Measurements from ENCODE around the gene ADGRF5. TPM values are rescaled to one million over a fixed set of nuclear protein-coding genes. Genes with fewer than 3 reads are reported as not detected.

The ADGRF5 gene
- total and polyA plus RNA-seq, 8 donors, result 116 to 357 (median 151) TPM

DNA sequence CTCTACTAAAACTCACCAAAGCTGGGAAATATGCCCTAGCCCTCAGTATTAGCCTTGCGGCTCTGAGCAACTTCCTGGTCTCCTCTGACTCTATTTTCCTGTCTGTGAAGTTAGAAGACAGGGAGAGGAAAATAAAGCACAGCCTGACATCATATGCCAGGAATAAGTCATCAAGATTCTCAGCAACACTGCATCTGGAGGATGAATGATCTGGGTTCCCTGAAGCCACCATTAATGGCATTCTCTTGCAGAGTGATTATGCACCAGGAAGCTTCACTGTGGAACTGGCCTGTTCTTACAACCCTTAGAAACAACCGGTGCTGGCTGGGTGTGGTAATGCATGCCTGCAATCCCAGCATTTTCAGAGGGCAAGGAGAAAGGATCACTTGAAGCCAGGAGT, 12.4 kb downstream of the ADGRF5 start:
- intact Hi-C loops (cut with DNase I), result no loop called here
- Histone ChIP-seq H3K4me3 (no peak overlapping the region), H3K27me3 (no peaks in the 10 kb centered on the region), H3K36me3 (peaks cover 0 to 9% of the 10 kb centered on the region in 2 donors), H3K27ac (peak overlapping the region; percentile 10 to 42), H3K9me3 (no peaks in the 10 kb centered on the region), H3K4me1 (peaks cover 14 to 34% of the 10 kb centered on the region in 2 donors)
- ATAC-seq (peak; percentile 51), DNase-seq (no peak)
- TF ChIP-seq, protein P1, sequence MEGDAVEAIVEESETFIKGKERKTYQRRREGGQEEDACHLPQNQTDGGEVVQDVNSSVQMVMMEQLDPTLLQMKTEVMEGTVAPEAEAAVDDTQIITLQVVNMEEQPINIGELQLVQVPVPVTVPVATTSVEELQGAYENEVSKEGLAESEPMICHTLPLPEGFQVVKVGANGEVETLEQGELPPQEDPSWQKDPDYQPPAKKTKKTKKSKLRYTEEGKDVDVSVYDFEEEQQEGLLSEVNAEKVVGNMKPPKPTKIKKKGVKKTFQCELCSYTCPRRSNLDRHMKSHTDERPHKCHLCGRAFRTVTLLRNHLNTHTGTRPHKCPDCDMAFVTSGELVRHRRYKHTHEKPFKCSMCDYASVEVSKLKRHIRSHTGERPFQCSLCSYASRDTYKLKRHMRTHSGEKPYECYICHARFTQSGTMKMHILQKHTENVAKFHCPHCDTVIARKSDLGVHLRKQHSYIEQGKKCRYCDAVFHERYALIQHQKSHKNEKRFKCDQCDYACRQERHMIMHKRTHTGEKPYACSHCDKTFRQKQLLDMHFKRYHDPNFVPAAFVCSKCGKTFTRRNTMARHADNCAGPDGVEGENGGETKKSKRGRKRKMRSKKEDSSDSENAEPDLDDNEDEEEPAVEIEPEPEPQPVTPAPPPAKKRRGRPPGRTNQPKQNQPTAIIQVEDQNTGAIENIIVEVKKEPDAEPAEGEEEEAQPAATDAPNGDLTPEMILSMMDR (IDR thresholded peaks at IDR 0.05), result no peak

- intact Hi-C loops (cut with DNase I), result no loop called here
- Histone ChIP-seq H3K9me3 (no peaks in the 10 kb centered on the region), H3K27me3 (no peaks in the 10 kb centered on the region), H3K4me3 (no peak overlapping the region), H3K36me3 (peaks cover 0 to 9% of the 10 kb centered on the region in 2 donors), H3K4me1 (peaks cover 23 to 51% of the 10 kb centered on the region in 2 donors), H3K27ac (peak overlapping the region in 1 of 2 donors; percentile 5)
- DNase-seq, result no peak
- ATAC-seq, result no peak
- TF ChIP-seq, protein P1 (IDR thresholded peaks at IDR 0.05), result no peak
These were observed 15.0 kb downstream of the ADGRF5 start for GRCh38 chr6:46906776-46907175.

- H3K27me3 ChIP-seq, result no peaks in the 10 kb centered on the region
- intact Hi-C loops (cut with DNase I), result no loop called here
- H3K36me3 ChIP-seq, result peaks cover 0 to 15% of the 10 kb centered on the region in 2 donors
- no peak overlapping the region for H3K4me3 ChIP-seq
- TF ChIP-seq, protein P1 (IDR thresholded peaks at IDR 0.05), result no peak
- H3K9me3 ChIP-seq, result no peaks in the 10 kb centered on the region
- peaks cover 37 to 56% of the 10 kb centered on the region in 2 donors for H3K4me1 ChIP-seq
- DNase-seq, result no peak
- no peak for ATAC-seq
- peak overlapping the region in 1 of 2 donors; percentile 19 for H3K27ac ChIP-seq
These were observed 17.6 kb downstream of the ADGRF5 start for GRCh38 chr6:46904117-46904516.

GRCh38 chr6:46903175-46903574, 18.6 kb downstream of the ADGRF5 start:
- DNase-seq (no peak), ATAC-seq (peak; percentile 7)
- peaks cover 0 to 23% of the 10 kb centered on the region in 2 donors for H3K36me3 ChIP-seq
- H3K27me3 ChIP-seq, result no peaks in the 10 kb centered on the region
- no peaks in the 10 kb centered on the region for H3K9me3 ChIP-seq
- H3K27ac ChIP-seq, result peak overlapping the region; percentile 19 to 45
- TF ChIP-seq, protein P1 (IDR thresholded peaks at IDR 0.05), result no peak
- peaks cover 33 to 54% of the 10 kb centered on the region in 2 donors for H3K4me1 ChIP-seq
- intact Hi-C loops (cut with DNase I), result no loop called here
- H3K4me3 ChIP-seq, result no peak overlapping the region

DNA sequence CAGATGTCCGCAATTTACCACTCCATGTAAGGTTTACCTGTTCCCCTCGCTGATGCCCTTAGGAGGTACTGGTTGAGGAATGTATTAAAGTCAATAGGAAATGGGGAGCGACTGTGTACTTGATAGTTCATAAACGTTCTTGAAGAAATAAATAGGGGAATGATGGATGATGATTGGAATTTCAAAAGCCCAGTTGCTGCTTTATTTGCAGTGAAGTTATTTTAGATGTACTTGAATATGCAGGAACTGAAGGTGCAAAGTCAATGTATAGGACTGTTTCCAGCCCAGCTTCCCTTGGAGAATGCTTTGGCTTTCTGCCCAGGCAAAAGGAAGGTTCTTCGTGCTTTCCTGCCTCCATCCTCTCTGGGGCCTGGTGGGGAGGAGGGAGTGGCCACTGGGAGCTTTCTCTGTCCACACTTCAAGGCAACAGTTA, 19.8 kb downstream of the ADGRF5 start:
- no peaks in the 10 kb centered on the region for H3K27me3 ChIP-seq
- H3K4me3 ChIP-seq, result no peak overlapping the region
- peak overlapping the region; percentile 36 to 45 for H3K27ac ChIP-seq
- peaks cover 0 to 23% of the 10 kb centered on the region in 2 donors for H3K36me3 ChIP-seq
- intact Hi-C loops (cut with DNase I), result no loop called here
- ATAC-seq, result peak; percentile 62
- H3K9me3 ChIP-seq, result no peaks in the 10 kb centered on the region
- H3K4me1 ChIP-seq, result peaks cover 33 to 55% of the 10 kb centered on the region in 2 donors
- TF ChIP-seq, protein P1 (IDR thresholded peaks at IDR 0.05), result no peak
- DNase-seq, result peak in 2 of 4 donors; percentile 48 to 60
